Liver (tissue), 9 donors: ENCODE data around the gene MYO1H. TPM values are rescaled to one million over a fixed set of nuclear protein-coding genes. Genes with fewer than 3 reads are reported as not detected.

Experiments
- DNase-seq: peaks from one replicate; pipeline ENCODE4 v3.0.0-alpha.2; 2017; ENCODE audit warnings: low spot score
- H3K27ac ChIP-seq, 2 donors: one replicate each; pipeline ENCODE4 v1.7.0; 2013; ENCODE audit warnings: inconsistent platforms in 2 of 2, low read length in 2 of 2, control low read depth in 1 of 2, low read depth in 1 of 2, mild to moderate bottlenecking in 1 of 2
- H3K27me3 ChIP-seq, 4 donors: one replicate each; pipeline versions ENCODE4 v1.6.1 to v1.7.0; 2013; ENCODE audit warnings: low read length in 3 of 4, inconsistent platforms in 1 of 4, mild to moderate bottlenecking in 1 of 4, moderate library complexity in 1 of 4; ENCODE audit not compliant: control insufficient read depth in 4 of 4, insufficient read depth in 4 of 4
- H3K36me3 ChIP-seq, 4 donors: one replicate each; pipeline versions ENCODE4 v1.6.1 to v1.7.0; 2013; ENCODE audit warnings: low read length in 3 of 4, mild to moderate bottlenecking in 3 of 4, low read depth in 1 of 4, moderate library complexity in 1 of 4; ENCODE audit not compliant: control insufficient read depth in 4 of 4, insufficient read depth in 3 of 4
- H3K4me1 ChIP-seq, 4 donors: one replicate each; pipeline versions ENCODE4 v1.6.1 to v1.7.0; 2013; ENCODE audit warnings: low read length in 3 of 4, mild to moderate bottlenecking in 3 of 4, moderate library complexity in 1 of 4; ENCODE audit not compliant: control insufficient read depth in 4 of 4, insufficient read depth in 4 of 4
- H3K4me3 ChIP-seq, 3 donors: one replicate each; pipeline versions ENCODE4 v1.6.1 to v1.7.0; 2013; ENCODE audit warnings: low read length in 3 of 3, control low read depth in 1 of 3, low read depth in 1 of 3, mild to moderate bottlenecking in 1 of 3
- H3K9ac ChIP-seq, 2 donors: one replicate each; pipeline ENCODE4 v1.7.0; 2013; ENCODE audit warnings: low read length in 2 of 2, mild to moderate bottlenecking in 2 of 2, moderate library complexity in 2 of 2, control low read depth in 1 of 2, low read depth in 1 of 2
- H3K9me3 ChIP-seq, 4 donors: one replicate each; pipeline versions ENCODE4 v1.6.1 to v1.7.0; 2013; ENCODE audit warnings: low read length in 3 of 4; ENCODE audit not compliant: control insufficient read depth in 4 of 4
- ATF3 ChIP-seq: IDR thresholded peaks from 2 replicates; pipeline ENCODE4 v1.6.1; 2016; ENCODE audit warnings: antibody characterized with exemption
- CTCF ChIP-seq: fragments of 150-350 bp; IDR thresholded peaks from 2 replicates; pipeline ENCODE4 v1.5.1; 2017; ENCODE audit warnings: improper control_type of control experiment, low read depth, low read length; ENCODE audit not compliant: missing input control
- EGR1 ChIP-seq, 2 donors: IDR thresholded peaks; 2 replicates each; pipeline ENCODE4 v1.6.1; 2016 to 2018; ENCODE audit warnings: antibody characterized with exemption in 2 of 2, low read depth in 2 of 2
- FOXA1 ChIP-seq: IDR thresholded peaks from 2 replicates; pipeline ENCODE4 v1.6.1; 2016; ENCODE audit warnings: antibody characterized with exemption
- FOXA2 ChIP-seq: IDR thresholded peaks from 2 replicates; pipeline ENCODE4 v1.6.1; 2016; ENCODE audit warnings: antibody characterized with exemption
- GABPA ChIP-seq, 2 donors: IDR thresholded peaks in 1 of 2; conservative IDR thresholded peaks in 1 of 2; 2 replicates each; pipeline ENCODE4 v1.6.1; 2016; ENCODE audit warnings: antibody characterized with exemption in 2 of 2, mild to moderate bottlenecking in 1 of 2, moderate library complexity in 1 of 2
- HNF4A ChIP-seq, 2 donors: conservative IDR thresholded peaks; 2 replicates each; pipeline ENCODE4 v1.6.1; 2016; ENCODE audit warnings: antibody characterized with exemption in 2 of 2, mild to moderate bottlenecking in 2 of 2
- HNF4G ChIP-seq: IDR thresholded peaks from 2 replicates; pipeline ENCODE4 v1.6.1; 2016; ENCODE audit warnings: antibody characterized with exemption
- JUND ChIP-seq, 2 donors: IDR thresholded peaks; 2 replicates each; pipeline ENCODE4 v1.6.1; 2016; ENCODE audit warnings: antibody characterized with exemption in 2 of 2
- MAX ChIP-seq: IDR thresholded peaks from 2 replicates; pipeline ENCODE4 v1.6.1; 2016; ENCODE audit warnings: antibody characterized with exemption
- NR2F2 ChIP-seq: IDR thresholded peaks from 2 replicates; pipeline ENCODE4 v1.6.1; 2016; ENCODE audit warnings: antibody characterized with exemption
- RAD21 ChIP-seq, 2 donors: IDR thresholded peaks; 2 replicates each; pipeline ENCODE4 v1.6.1; 2016; ENCODE audit warnings: antibody characterized with exemption in 2 of 2, mild to moderate bottlenecking in 2 of 2
- REST ChIP-seq: IDR thresholded peaks from 2 replicates; pipeline ENCODE4 v1.6.1; 2016; ENCODE audit warnings: antibody characterized with exemption, mild to moderate bottlenecking
- RXRA ChIP-seq, 2 donors: IDR thresholded peaks; 2 replicates each; pipeline ENCODE4 v1.6.1; 2017 to 2018; ENCODE audit warnings: antibody characterized with exemption in 2 of 2, mild to moderate bottlenecking in 1 of 2
- SP1 ChIP-seq: IDR thresholded peaks from 2 replicates; pipeline ENCODE4 v1.6.1; 2018; ENCODE audit warnings: antibody characterized with exemption, mild to moderate bottlenecking
- TAF1 ChIP-seq: conservative IDR thresholded peaks from 2 replicates; pipeline ENCODE4 v1.6.1; 2016; ENCODE audit warnings: antibody characterized with exemption, mild to moderate bottlenecking
- YY1 ChIP-seq: IDR thresholded peaks from 2 replicates; pipeline ENCODE4 v1.6.1; 2016; ENCODE audit warnings: antibody characterized with exemption, mild to moderate bottlenecking
- WGBS: extraction: QIAGEN DNeasy Blood & Tissue Kit; methylation state at CpG from one replicate; pipeline ENCODE4 v1.1.7; 2013; 5-methylcytosine and 5-hydroxymethylcytosine counted together
- polyA plus RNA-seq, 2 donors: library from polyadenylated mRNA; stranded (reverse) in 1 of 2; unstranded in 1 of 2; fragments of 200-250 nt in 1 of 2; fragments of >200 nt in 1 of 2; fragmentation: Nextera tagmentation in 1 of 2; extraction: Ambion mirVana in 1 of 2; gene quantifications; one replicate each; pipeline versions ENCODE4 v1.2.1 to v1.2.3, GENCODE V29; 2013 to 2015
- total RNA-seq, 2 donors: library from RNA; depleted of rRNA; stranded (reverse); fragments of >200 nt; gene quantifications; one replicate each; pipeline ENCODE4 v1.2.3, GENCODE V29; 2014
- donor health status: healthy.
- donor health status: healthy.
- donor health status: healthy.
- donor health status: healthy.
- donor health status: healthy.

MYO1H gene
- total and polyA plus RNA-seq, 4 donors, result not detected

GRCh38 chr12:109477963-109478315, 130.2 kb downstream of the MYO1H start:
- peak overlapping the region; percentile 87 to 99 (median 94) for H3K4me3 ChIP-seq
- H3K36me3 ChIP-seq, result peaks cover 0 to under 1% (median 0%) of the 10 kb centered on the region in 4 donors
- peak overlapping the region; percentile 82 to 95 for H3K9ac ChIP-seq
- H3K27me3 ChIP-seq, result no peaks in the 10 kb centered on the region
- peaks cover 7 to 28% (median 27%) of the 10 kb centered on the region in 4 donors for H3K4me1 ChIP-seq
- WGBS, result 4% methylated on average over 9 of the region's 9 CpGs
- no peaks in the 10 kb centered on the region for H3K9me3 ChIP-seq
- DNase-seq, result no peak
- TF ChIP-seq NR2F2, result no peak
- no peak for TF ChIP-seq ATF3
- no peak for TF ChIP-seq CTCF
- TF ChIP-seq HNF4G, result no peak
- TF ChIP-seq RXRA (IDR thresholded peaks at IDR 0.05), result no peak
- TF ChIP-seq YY1, result no peak
- no peak for TF ChIP-seq JUND (IDR thresholded peaks at IDR 0.05)
- TF ChIP-seq RAD21 (IDR thresholded peaks at IDR 0.05), result no peak
- no peak for TF ChIP-seq SP1
- TF ChIP-seq HNF4A (conservative IDR thresholded peaks at IDR 0.05), result no peak
- no peak for TF ChIP-seq MAX
- no peak for TF ChIP-seq GABPA (IDR thresholded peaks at IDR 0.05 in 1 of 2, conservative IDR thresholded peaks at IDR 0.05 in 1 of 2)
- no peak for TF ChIP-seq FOXA1
- TF ChIP-seq FOXA2, result no peak
- no peak for TF ChIP-seq REST
- no peak for TF ChIP-seq EGR1 (IDR thresholded peaks at IDR 0.05; ENCODE audit: low read depth in 2 of 2)
- H3K27ac ChIP-seq, result peak overlapping the region; percentile 96 to 98

- peaks cover 0 to 18% (median 9%) of the 10 kb centered on the region in 4 donors for H3K36me3 ChIP-seq
- H3K9me3 ChIP-seq, result no peaks in the 10 kb centered on the region
- DNase-seq, result no peak
- no peak overlapping the region for H3K27ac ChIP-seq
- no peak overlapping the region for H3K9ac ChIP-seq
- H3K4me3 ChIP-seq, result no peak overlapping the region
- peaks cover 7 to 28% (median 27%) of the 10 kb centered on the region in 4 donors for H3K4me1 ChIP-seq
- no peaks in the 10 kb centered on the region for H3K27me3 ChIP-seq
- TF ChIP-seq HNF4A (conservative IDR thresholded peaks at IDR 0.05) (no peak), NR2F2 (no peak), JUND (IDR thresholded peaks at IDR 0.05) (no peak), HNF4G (no peak), SP1 (no peak), ATF3 (no peak), RXRA (IDR thresholded peaks at IDR 0.05) (no peak), TAF1 (no peak)
- 75% methylated on average over 1 of the region's 1 CpG for WGBS
These were observed 132.1 kb downstream of the MYO1H start for GRCh38 chr12:109479761-109480160.
